ENCODE results near the gene MCM3AP. TPM values are rescaled to one million over a fixed set of nuclear protein-coding genes. Genes with fewer than 3 reads are reported as not detected.
A peak's percentile ranks its signal among the peaks of the same experiment; 100 is the strongest.
"Not testable (repeated sequence)": the region's sequence is repeated elsewhere in the genome, so short reads cannot be mapped to it uniquely, and the experiment has no call there.

MCM3AP gene
- polyA plus RNA-seq, 6 donors from 2014 or later, result 16.3 to 57.9 (median 38.9) TPM

DNA sequence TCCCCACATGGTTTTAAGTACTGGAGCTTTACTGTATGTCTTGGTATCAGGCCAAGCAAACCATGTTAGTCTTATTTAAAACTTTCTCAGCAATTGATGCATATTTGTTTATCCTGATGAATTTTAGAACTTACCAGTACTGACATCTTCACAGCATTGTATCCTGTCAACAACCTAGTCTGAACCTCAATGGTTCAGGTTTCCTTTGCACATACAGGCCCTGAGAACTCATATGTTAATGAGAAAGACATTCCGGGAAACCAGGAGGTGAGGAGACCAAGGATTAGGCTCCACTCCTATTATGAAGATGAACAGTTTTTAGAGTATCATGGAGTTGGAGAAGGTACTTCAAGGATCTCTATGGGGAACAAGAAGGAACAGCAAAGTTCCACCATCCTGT, 43.8 kb downstream of the MCM3AP start:
- DNase-seq; ATAC-seq (ENCODE audit: low read depth in 2 of 2); H3K27ac Mint-ChIP-seq; H3K27me3 Mint-ChIP-seq; H3K4me3 Mint-ChIP-seq; H3K9me3 Mint-ChIP-seq: not testable (repeated sequence)
- H3K36me3 Mint-ChIP-seq, result peaks cover 11 to 38% of the 10 kb centered on the region in 2 donors
- H3K4me1 Mint-ChIP-seq, result peaks cover 4 to 11% (median 9%) of the 10 kb centered on the region in 3 donors

- Mint-ChIP-seq H3K36me3 (peaks cover 13 to 32% of the 10 kb centered on the region in 2 donors), H3K4me1 (peaks cover 0 to 11% (median 4%) of the 10 kb centered on the region in 3 donors), H3K9me3 (no peaks in the 10 kb centered on the region), H3K27me3 (no peaks in the 10 kb centered on the region), H3K27ac (peak overlapping the region in 2 of 6 donors; percentile 13 to 53), H3K4me3 (no peak overlapping the region)
- ATAC-seq (ENCODE audit: low read depth in 2 of 2), result no peak
- no peak for DNase-seq
Measured at GRCh38 chr21:46239817-46240325, 45.5 kb downstream of the MCM3AP start.

DNA sequence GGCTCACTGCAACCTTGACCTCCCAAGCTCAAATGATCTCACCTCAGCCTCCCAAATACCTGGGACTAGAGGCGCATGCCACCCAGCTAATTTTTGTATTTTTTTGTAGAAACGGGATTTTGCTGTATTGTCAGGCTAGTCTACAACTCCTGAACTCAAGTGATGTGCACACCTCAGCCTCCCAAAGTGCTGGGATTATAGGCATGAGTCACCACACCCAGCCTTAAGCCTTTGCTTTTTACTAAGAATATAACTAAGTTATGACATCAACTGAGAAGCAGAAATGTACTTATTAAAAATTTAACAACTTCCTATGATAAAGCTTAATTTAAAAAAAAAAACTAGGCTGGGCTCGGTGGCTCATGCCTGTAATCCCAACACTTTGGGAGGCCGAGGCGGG, 47.9 kb downstream of the MCM3AP start:
- peaks cover 9 to 31% of the 10 kb centered on the region in 2 donors for H3K36me3 Mint-ChIP-seq
- DNase-seq (no peak), ATAC-seq (ENCODE audit: low read depth in 2 of 2) (no peak)
- no peaks in the 10 kb centered on the region for H3K27me3 Mint-ChIP-seq
- H3K9me3 Mint-ChIP-seq, result no peaks in the 10 kb centered on the region
- H3K27ac Mint-ChIP-seq, result no peak overlapping the region
- H3K4me1 Mint-ChIP-seq, result peaks cover 0 to 13% (median 5%) of the 10 kb centered on the region in 3 donors
- H3K4me3 Mint-ChIP-seq, result no peak overlapping the region

DNA sequence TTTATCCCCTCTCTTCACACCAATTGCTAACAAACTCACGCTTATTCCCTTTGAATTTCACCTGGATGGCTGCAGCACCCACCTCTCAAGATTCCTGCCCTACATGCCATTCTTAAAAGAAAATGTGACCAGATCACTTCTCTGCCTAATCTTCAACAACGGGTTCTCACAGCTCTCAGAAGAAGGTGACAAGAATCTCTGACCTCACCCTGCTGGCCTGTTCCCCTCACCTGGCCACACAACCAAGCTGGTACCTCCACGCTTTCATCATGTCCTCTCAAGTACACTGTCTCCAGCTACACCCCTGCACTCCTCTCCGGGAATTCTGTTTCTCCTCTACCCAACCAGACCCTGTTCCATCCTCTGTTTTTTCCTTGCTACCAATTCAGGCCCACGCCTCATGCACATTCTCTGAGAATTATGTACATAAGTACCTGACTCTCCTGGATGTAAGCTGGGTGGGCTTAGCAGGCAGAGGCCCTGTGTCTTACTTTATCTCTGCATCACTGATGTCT, 50.9 kb downstream of the MCM3AP start:
- DNase-seq (no peak), ATAC-seq (ENCODE audit: low read depth in 2 of 2) (no peak)
- peaks cover 10 to 20% (median 15%) of the 10 kb centered on the region in 3 donors for H3K4me1 Mint-ChIP-seq
- H3K9me3 Mint-ChIP-seq, result no peaks in the 10 kb centered on the region
- H3K4me3 Mint-ChIP-seq, result peak overlapping the region in 1 of 8 donors; percentile 6
- no peaks in the 10 kb centered on the region for H3K27me3 Mint-ChIP-seq
- peak overlapping the region in 5 of 6 donors; percentile 21 to 54 (median 41) for H3K27ac Mint-ChIP-seq
- H3K36me3 Mint-ChIP-seq, result peaks cover 7 to 23% of the 10 kb centered on the region in 2 donors

GRCh38 chr21:46229923-46230260, 55.5 kb downstream of the MCM3AP start:
- Mint-ChIP-seq H3K9me3 (no peaks in the 10 kb centered on the region), H3K4me3 (peak overlapping the region in 6 of 8 donors; percentile 82 to 99 (median 95)), H3K27ac (peak overlapping the region in 3 of 6 donors; percentile 44 to 84 (median 46)), H3K36me3 (peaks cover 0 to 8% of the 10 kb centered on the region in 2 donors), H3K4me1 (peaks cover 33 to 43% (median 36%) of the 10 kb centered on the region in 3 donors), H3K27me3 (no peaks in the 10 kb centered on the region)
- no peak for ATAC-seq (ENCODE audit: low read depth in 2 of 2)
- no peak for DNase-seq

- H3K27ac Mint-ChIP-seq, result peak overlapping the region; percentile 84 to 99 (median 91)
- peak overlapping the region; percentile 82 to 99 (median 96) for H3K4me3 Mint-ChIP-seq
- DNase-seq, result no peak
- peak; percentile 27 to 38 for ATAC-seq (ENCODE audit: low read depth in 2 of 2)
- H3K36me3 Mint-ChIP-seq, result peaks cover 0 to 3% of the 10 kb centered on the region in 2 donors
- H3K4me1 Mint-ChIP-seq, result peaks cover 30 to 46% (median 37%) of the 10 kb centered on the region in 3 donors
- H3K9me3 Mint-ChIP-seq, result no peaks in the 10 kb centered on the region
- H3K27me3 Mint-ChIP-seq, result no peaks in the 10 kb centered on the region
Measured at GRCh38 chr21:46229133-46229922, 56.1 kb downstream of the MCM3AP start.

DNA sequence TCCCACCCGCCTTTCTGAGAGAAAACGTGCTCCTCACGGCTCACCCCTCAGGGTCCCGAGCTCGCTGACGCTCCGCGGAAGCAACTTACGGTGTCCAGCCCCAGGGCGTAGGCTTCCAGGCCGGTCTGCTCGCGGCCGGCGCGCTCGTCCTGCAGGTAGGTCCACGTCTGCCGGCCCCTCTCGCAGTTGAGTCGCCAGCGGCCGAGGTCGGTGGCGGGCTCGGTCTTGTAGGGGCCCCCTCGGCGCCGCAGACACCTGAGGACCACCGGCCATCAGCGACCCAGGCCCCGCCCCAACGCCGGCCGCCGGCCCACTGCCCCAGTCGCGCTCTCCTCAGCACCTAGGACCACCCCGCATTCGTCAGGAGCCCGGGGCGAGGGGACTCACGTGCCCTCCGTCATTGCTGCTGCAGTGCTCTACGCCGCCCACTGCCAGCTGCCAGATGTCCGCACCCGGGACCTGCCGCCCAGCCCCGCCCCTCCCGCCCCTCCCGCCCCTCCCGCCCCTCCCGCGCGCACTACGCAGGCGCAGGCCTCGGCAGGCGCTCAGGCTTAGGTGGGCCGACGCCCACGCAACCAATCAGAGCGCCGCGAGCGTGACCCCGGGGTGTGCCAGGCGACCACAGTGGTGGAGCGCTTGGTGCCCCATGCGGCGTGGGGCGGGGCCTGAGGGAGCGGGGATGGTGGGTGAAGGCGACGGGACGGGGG, 56.9 kb downstream of the MCM3AP start, which contains the start of gene LSS:
LSS (minus strand) TSS at position 430 of the 707 bp plus-strand sequence; CDS start at position 401, 29 bp downstream.
- Mint-ChIP-seq H3K27ac (peak within 1 kb of the TSS; percentile 84 to 99 (median 93)), H3K27me3 (no peaks in the 10 kb centered on the region), H3K9me3 (no peaks in the 10 kb centered on the region), H3K4me1 (peaks cover 28 to 50% (median 38%) of the 10 kb centered on the region in 3 donors), H3K4me3 (peak within 1 kb of the TSS; percentile 82 to 99 (median 96)), H3K36me3 (no peaks in the 10 kb centered on the region)
- DNase-seq, result peak; percentile 99
- peak; percentile 93 to 95 for ATAC-seq (ENCODE audit: low read depth in 2 of 2)

GRCh38 chr21:46227811-46228344, 57.5 kb downstream of the MCM3AP start:
- H3K36me3 Mint-ChIP-seq, result no peaks in the 10 kb centered on the region
- peak overlapping the region; percentile 82 to 92 (median 86) for H3K4me3 Mint-ChIP-seq
- H3K9me3 Mint-ChIP-seq, result no peaks in the 10 kb centered on the region
- ATAC-seq (ENCODE audit: low read depth in 2 of 2), result no peak
- DNase-seq, result no peak
- H3K4me1 Mint-ChIP-seq, result peaks cover 28 to 50% (median 38%) of the 10 kb centered on the region in 3 donors
- no peaks in the 10 kb centered on the region for H3K27me3 Mint-ChIP-seq
- peak overlapping the region; percentile 72 to 98 (median 91) for H3K27ac Mint-ChIP-seq

GRCh38 chr21:46226920-46227599, 58.4 kb downstream of the MCM3AP start:
- DNase-seq (no peak), ATAC-seq (ENCODE audit: low read depth in 2 of 2) (no peak)
- H3K36me3 Mint-ChIP-seq, result no peaks in the 10 kb centered on the region
- no peaks in the 10 kb centered on the region for H3K9me3 Mint-ChIP-seq
- H3K27ac Mint-ChIP-seq, result peak overlapping the region; percentile 66 to 95 (median 86)
- peak overlapping the region; percentile 82 to 92 (median 86) for H3K4me3 Mint-ChIP-seq
- no peaks in the 10 kb centered on the region for H3K27me3 Mint-ChIP-seq
- peaks cover 28 to 50% (median 38%) of the 10 kb centered on the region in 3 donors for H3K4me1 Mint-ChIP-seq

- peaks cover 28 to 50% (median 38%) of the 10 kb centered on the region in 3 donors for H3K4me1 Mint-ChIP-seq
- no peaks in the 10 kb centered on the region for H3K27me3 Mint-ChIP-seq
- ATAC-seq (ENCODE audit: low read depth in 2 of 2) (no peak), DNase-seq (no peak)
- peak overlapping the region in 4 of 8 donors; percentile 45 to 82 (median 74) for H3K4me3 Mint-ChIP-seq
- no peaks in the 10 kb centered on the region for H3K36me3 Mint-ChIP-seq
- H3K27ac Mint-ChIP-seq, result peak overlapping the region in 2 of 6 donors; percentile 50 to 84
- H3K9me3 Mint-ChIP-seq, result no peaks in the 10 kb centered on the region
Measured at GRCh38 chr21:46226146-46226545, 59.3 kb downstream of the MCM3AP start.

GRCh38 chr21:46223661-46224060, 61.8 kb downstream of the MCM3AP start:
- ATAC-seq (ENCODE audit: low read depth in 2 of 2); DNase-seq; H3K27ac Mint-ChIP-seq; H3K9me3 Mint-ChIP-seq; H3K4me3 Mint-ChIP-seq; H3K27me3 Mint-ChIP-seq: not testable (repeated sequence)
- H3K36me3 Mint-ChIP-seq, result peaks cover 0 to 13% of the 10 kb centered on the region in 2 donors
- H3K4me1 Mint-ChIP-seq, result peaks cover 27 to 48% (median 29%) of the 10 kb centered on the region in 3 donors

GRCh38 chr21:46223217-46223616, 62.2 kb downstream of the MCM3AP start:
- DNase-seq, result no peak
- no peaks in the 10 kb centered on the region for H3K9me3 Mint-ChIP-seq
- no peaks in the 10 kb centered on the region for H3K27me3 Mint-ChIP-seq
- H3K4me1 Mint-ChIP-seq, result peaks cover 27 to 49% (median 29%) of the 10 kb centered on the region in 3 donors
- H3K36me3 Mint-ChIP-seq, result peaks cover 0 to 13% of the 10 kb centered on the region in 2 donors
- H3K4me3 Mint-ChIP-seq, result no peak overlapping the region
- no peak overlapping the region for H3K27ac Mint-ChIP-seq
- no peak for ATAC-seq (ENCODE audit: low read depth in 2 of 2)
